VCaP (cell line): ENCODE results near the gene TRIAP1.
A peak's percentile ranks its signal among the peaks of the same experiment; 100 is the strongest.
"Not testable (repeated sequence)": the region's sequence is repeated elsewhere in the genome, so short reads cannot be mapped to it uniquely, and the experiment has no call there.

ENCODE experiments used
- H3K27ac ChIP-seq: fragments of 450-650 bp; 2 replicates; pipeline ENCODE4 v1.5.1; 2017
- TF ChIP-seq, protein P1 (sequence below): fragments of 450-650 bp; conservative IDR thresholded peaks from 2 replicates; pipeline ENCODE4 v1.5.1; 2017; ENCODE audit warnings: mild to moderate bottlenecking, moderate library complexity

Gene TRIAP1

DNA sequence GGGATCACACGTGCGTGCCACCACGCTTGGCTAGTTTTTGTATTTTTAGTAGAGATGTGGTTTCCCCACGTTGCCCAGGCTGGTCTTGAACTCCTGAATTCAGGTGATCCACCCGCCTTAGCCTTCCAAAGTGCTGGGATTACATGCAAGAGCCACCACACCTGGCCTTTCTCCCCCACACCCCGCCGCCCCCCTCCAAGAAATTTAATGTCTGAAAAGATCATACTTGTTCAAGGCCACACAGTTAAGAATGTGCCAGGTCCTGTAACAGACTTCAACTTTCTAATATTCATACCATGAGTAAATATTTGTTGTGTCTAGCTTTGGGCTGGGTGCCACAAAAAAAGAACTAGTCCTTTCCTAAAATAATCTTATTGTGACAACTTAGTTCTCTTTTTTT is 9.1 kb upstream of the TRIAP1 start:
- TF ChIP-seq, protein P1, sequence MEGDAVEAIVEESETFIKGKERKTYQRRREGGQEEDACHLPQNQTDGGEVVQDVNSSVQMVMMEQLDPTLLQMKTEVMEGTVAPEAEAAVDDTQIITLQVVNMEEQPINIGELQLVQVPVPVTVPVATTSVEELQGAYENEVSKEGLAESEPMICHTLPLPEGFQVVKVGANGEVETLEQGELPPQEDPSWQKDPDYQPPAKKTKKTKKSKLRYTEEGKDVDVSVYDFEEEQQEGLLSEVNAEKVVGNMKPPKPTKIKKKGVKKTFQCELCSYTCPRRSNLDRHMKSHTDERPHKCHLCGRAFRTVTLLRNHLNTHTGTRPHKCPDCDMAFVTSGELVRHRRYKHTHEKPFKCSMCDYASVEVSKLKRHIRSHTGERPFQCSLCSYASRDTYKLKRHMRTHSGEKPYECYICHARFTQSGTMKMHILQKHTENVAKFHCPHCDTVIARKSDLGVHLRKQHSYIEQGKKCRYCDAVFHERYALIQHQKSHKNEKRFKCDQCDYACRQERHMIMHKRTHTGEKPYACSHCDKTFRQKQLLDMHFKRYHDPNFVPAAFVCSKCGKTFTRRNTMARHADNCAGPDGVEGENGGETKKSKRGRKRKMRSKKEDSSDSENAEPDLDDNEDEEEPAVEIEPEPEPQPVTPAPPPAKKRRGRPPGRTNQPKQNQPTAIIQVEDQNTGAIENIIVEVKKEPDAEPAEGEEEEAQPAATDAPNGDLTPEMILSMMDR, result no peak
- H3K27ac ChIP-seq, result no peak overlapping the region

DNA sequence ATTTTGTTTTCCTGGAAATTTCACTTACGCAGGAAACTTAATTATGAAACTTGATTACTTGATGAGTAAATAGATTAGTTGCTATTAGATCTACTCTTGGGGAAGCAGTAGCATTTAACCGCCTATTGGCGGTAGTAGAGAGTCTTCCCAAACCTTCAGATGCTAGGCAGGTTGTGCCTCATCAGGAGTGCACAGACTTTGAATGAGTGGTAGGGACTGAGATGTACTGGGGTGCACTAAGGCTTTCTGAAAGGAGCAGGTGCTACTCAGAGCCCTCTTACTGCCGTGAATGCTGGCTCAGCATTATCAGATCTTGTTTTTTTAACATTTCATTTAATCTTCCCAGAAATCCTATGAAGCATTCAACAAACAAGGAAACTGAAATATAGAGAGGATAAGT is 7.8 kb upstream of the TRIAP1 start:
- TF ChIP-seq, protein P1, result peak; percentile 85
- H3K27ac ChIP-seq, result no peak overlapping the region

DNA sequence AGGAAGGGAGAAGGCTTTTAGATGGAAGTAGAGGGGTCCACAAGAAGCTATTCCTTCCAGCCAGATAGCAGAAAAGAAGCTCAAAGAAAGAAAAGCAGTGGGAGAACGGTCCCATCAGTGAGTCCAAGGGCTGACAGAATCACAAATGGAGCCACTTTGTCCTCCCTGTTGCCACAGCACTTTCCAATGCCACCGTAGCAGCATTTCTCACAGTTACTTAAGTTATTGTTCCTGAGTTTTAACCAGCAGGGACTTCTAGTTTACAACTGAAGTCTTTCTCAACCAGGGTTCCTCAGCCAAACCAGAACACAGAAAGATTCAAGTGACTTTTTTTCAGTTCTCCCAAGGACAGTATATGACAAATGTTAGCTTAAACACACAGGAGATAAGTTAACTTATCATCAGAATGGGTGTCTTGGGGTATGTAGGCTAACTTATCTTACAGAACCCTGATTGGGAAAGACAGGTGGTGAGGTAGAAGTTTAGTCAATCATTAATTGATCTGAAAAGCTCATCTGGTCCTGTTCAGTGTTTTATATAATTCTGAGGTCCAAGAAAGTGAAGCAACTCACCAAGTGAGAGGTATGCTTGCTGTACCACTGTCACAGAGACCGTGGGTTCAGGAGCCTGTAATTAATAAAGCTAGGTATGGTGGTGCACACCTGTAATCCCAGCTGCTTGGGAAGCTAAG is 7.0 kb upstream of the TRIAP1 start:
- TF ChIP-seq, protein P1, result no peak
- no peak overlapping the region for H3K27ac ChIP-seq

DNA sequence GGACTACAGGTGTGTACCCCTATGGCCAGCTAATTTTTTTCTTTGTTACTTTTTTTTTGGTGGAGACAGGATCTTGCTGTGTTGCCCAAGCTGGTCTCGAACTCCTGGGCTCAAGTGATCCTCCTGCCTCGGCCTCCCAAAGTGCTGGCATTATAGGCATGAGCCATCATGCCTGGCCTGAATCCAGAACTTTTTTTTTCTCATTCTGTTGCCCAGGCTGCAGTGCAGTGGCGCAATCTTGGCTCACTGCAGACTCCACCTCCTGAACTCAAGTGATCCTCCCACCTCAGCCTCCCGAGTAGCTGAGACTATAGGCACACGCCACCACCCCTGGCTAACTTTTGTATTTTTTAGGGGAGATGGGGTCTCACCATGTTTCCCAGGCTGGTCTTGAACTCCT is 6.3 kb upstream of the TRIAP1 start:
- H3K27ac ChIP-seq, result not testable (repeated sequence)

DNA sequence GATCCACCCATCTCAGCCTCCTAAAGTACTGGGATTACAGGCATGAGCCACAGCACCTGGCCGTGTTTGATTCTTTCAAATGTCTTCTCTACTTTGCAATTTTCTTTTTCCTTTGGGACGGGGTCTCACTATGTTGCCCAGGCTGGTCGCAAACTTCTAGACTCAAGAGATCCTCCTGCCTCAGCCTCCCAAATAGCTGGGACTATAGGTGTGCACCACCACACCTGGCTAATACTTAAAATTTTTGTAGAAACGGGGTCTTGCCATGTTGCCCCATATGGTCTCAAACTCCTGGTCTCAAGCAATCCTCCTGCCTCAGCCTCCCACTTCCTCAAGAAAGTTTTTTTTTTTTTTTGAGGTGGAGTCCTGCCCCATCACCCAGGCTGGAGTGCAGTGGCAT is 1.8 kb upstream of the TRIAP1 start:
- TF ChIP-seq, protein P1, result no peak
- H3K27ac ChIP-seq, result peak overlapping the region; percentile 89; the same call in 1 of the 2 replicates

DNA sequence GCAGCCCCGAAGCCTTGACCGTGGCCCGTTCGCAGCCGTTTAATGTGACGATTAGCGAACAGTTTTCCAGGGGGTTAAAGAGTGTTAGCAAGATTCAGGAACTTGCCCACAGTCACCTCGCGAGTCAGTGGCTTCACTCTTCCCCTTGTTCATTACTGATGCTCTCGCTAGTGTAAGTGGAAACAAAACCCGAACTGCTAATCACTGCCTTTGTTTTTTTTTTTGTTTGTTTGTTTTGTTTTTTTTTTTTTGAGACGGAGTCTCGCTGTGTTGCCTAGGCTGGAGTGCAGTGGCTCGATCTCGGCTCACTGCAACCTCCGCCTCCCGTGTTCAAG is 627 bp upstream of the TRIAP1 start:
- peak overlapping the region; percentile 89 for H3K27ac ChIP-seq

DNA sequence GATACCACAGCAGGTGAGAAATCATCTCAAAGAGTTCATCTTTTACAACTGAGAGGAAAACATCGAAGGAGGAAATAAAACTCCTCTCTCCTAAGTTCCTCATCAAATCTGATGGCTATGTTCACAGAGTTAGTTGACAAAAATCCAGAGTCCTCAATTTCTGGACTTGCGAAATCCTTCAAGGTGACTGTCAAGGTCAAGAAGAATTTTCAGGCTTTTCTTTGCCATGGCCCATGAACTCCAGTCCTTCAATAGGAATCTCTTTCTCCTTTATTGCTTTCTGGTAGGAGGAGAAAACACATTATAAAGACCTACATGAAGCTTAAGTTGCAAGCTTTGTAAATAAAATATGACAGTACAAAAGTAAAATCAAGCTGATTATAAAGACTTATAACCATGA is 1.5 kb downstream of the TRIAP1 start:
- TF ChIP-seq, protein P1, result no peak
- no peak overlapping the region for H3K27ac ChIP-seq

DNA sequence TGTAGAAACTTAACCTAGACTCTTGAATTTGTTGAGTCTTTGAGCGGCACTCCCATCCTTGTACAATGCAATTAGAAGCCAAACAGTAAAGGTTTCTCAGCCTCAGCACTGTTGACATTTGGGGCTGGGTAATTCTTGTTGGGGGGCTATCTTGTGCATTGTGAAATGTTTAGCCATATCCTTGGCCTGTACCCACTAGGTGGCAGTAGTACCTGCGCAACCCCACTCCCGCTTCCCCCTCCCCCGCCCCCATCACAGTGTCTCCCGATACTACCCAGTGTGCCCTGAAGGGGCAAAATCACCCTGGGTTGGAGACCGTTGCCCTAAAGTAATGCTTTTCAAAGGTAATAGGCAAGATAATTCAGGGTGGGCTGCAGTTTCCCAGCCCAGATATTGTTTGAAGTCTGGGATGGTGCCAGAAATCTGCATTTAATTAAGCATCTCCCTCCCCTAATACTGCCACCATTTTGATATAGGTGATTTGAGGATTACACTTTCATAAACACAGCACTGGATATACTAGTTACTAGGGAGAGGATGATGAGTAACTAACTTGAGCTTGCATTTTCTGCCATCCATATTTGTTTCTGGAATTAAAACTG is 6.4 kb downstream of the TRIAP1 start:
- TF ChIP-seq, protein P1, result peak; percentile 92
- H3K27ac ChIP-seq, result no peak overlapping the region; the same call in 1 of the 2 replicates
